Fibroblast of lung (primary cell): ENCODE results near the gene ABR. TPM values are rescaled to one million over a fixed set of nuclear protein-coding genes. Genes with fewer than 3 reads are reported as not detected.

Experiments used
- DNase-seq, 2 donors: peaks; one replicate each; pipeline versions ENCODE4 v3.0.0 to v3.0.0-alpha.2; 2010; ENCODE audit warnings: low read depth in 2 of 2
- H2AFZ ChIP-seq: 2 replicates; pipeline ENCODE4 v1.5.1; 2012; ENCODE audit warnings: low read length, control low read depth, inconsistent platforms
- H3K27ac ChIP-seq: 2 replicates; pipeline ENCODE4 v1.5.1; 2011; ENCODE audit warnings: low read length, control low read depth; ENCODE audit not compliant: insufficient read depth
- H3K27me3 ChIP-seq: 2 replicates; pipeline ENCODE4 v1.5.1; 2011; ENCODE audit warnings: mild to moderate bottlenecking, low read length; ENCODE audit not compliant: control insufficient read depth, insufficient read depth
- H3K36me3 ChIP-seq: 2 replicates; pipeline ENCODE4 v1.5.1; 2011; ENCODE audit warnings: low read length; ENCODE audit not compliant: control insufficient read depth, insufficient read depth
- H3K4me1 ChIP-seq: 2 replicates; pipeline ENCODE4 v1.5.1; 2011; ENCODE audit warnings: low read length; ENCODE audit not compliant: control insufficient read depth, insufficient read depth; ENCODE audit errors: extremely low read depth
- H3K4me2 ChIP-seq: 2 replicates; pipeline ENCODE4 v1.5.1; 2011; ENCODE audit warnings: low read length, control low read depth; ENCODE audit not compliant: insufficient read depth; ENCODE audit errors: extremely low read depth
- H3K4me3 ChIP-seq, 4 experiments: fragments of 200-600 bp in 1 of 4; sonication (generic) in 1 of 4; replicated peaks in 1 of 4; 2 replicates each; pipeline ENCODE4 v1.5.1; 2011 to 2016; ENCODE audit warnings: low read length in 4 of 4, low read depth in 3 of 4, mild to moderate bottlenecking in 3 of 4, control low read depth in 2 of 4, inconsistent platforms in 1 of 4, mixed read lengths in 1 of 4; ENCODE audit not compliant: insufficient read depth in 1 of 4; ENCODE audit errors: control extremely low read depth in 1 of 4
- H3K79me2 ChIP-seq: 2 replicates; pipeline ENCODE4 v1.5.1; 2012; ENCODE audit warnings: mild to moderate bottlenecking, low read length, inconsistent platforms; ENCODE audit not compliant: control insufficient read depth, insufficient read depth
- H3K9ac ChIP-seq: 2 replicates; pipeline ENCODE4 v1.5.1; 2011; ENCODE audit warnings: mild to moderate bottlenecking, low read length, control low read depth; ENCODE audit not compliant: insufficient read depth
- H3K9me3 ChIP-seq: 2 replicates; pipeline ENCODE4 v1.5.1; 2012; ENCODE audit warnings: low read depth, low read length; ENCODE audit not compliant: control insufficient read depth, insufficient read depth
- H4K20me1 ChIP-seq: 2 replicates; pipeline ENCODE4 v1.5.1; 2011; ENCODE audit warnings: low read length; ENCODE audit not compliant: control insufficient read depth, insufficient read depth; ENCODE audit errors: extremely low read depth
- CTCF ChIP-seq, 2 donors: IDR thresholded peaks in 1 of 2; conservative IDR thresholded peaks in 1 of 2; 1 replicate in 1 of 2; 2 replicates in 1 of 2; pipeline ENCODE4 v1.5.1; 2011 to 2012; ENCODE audit warnings: low read length in 2 of 2, control low read depth in 1 of 2, inconsistent platforms in 1 of 2, low read depth in 1 of 2, mild to moderate bottlenecking in 1 of 2
- EZH2 ChIP-seq: IDR thresholded peaks from 2 replicates; pipeline ENCODE4 v1.5.1; 2012; ENCODE audit warnings: low read length, control low read depth, mild to moderate bottlenecking; ENCODE audit errors: missing control alignments
- polyA plus RNA-seq, 2 donors: library from polyadenylated mRNA; depleted of rRNA in 1 of 2; stranded (reverse) in 1 of 2; unstranded in 1 of 2; fragments of >200 nt; gene quantifications; 2 replicates each; pipeline ENCODE4 v1.2.1, GENCODE V29; 2011 to 2012; ENCODE audit warnings: missing spikeins in 1 of 2
- total RNA-seq: library from RNA; depleted of rRNA; stranded (reverse); fragments of >200 nt; gene quantifications from 2 replicates; pipeline ENCODE4 v1.2.1, GENCODE V29; 2014

Gene ABR
- total and polyA plus RNA-seq, 2 donors (not counting 1 experiment from before 2014, with no cell fraction given), result 43.7 to 84.7 TPM

GRCh38 chr17:1090465-1091189 is 89.2 kb downstream of the ABR start:
- Histone ChIP-seq H3K9me3 (no peaks in the 10 kb centered on the region), H2AFZ (no peak overlapping the region)

GRCh38 chr17:1089915-1090314 is 89.9 kb downstream of the ABR start:
- DNase-seq, result peak in 1 of 2 donors; percentile 40

More at GRCh38 chr17:1090465-1091189, 89.2 kb downstream of the ABR start:
- H3K79me2 ChIP-seq, result no peaks in the 10 kb centered on the region
- no peaks in the 10 kb centered on the region for H4K20me1 ChIP-seq
- H3K4me1 ChIP-seq, result no peaks in the 10 kb centered on the region
- no peak overlapping the region for H3K9ac ChIP-seq
- no peak overlapping the region for H3K4me2 ChIP-seq
- H3K4me3 ChIP-seq, result no peak overlapping the region
- no peak overlapping the region for H3K27ac ChIP-seq
- DNase-seq, result no peak
- H3K27me3 ChIP-seq, result no peaks in the 10 kb centered on the region
- no peak for TF ChIP-seq CTCF (conservative IDR thresholded peaks at IDR 0.05 in 1 of 2, IDR thresholded peaks at IDR 0.05 in 1 of 2; ENCODE audit: low read depth in 1 of 2, low read length in 2 of 2)
- TF ChIP-seq EZH2, result no peak
- H3K36me3 ChIP-seq, result peaks cover 5% of the 10 kb centered on the region

More at GRCh38 chr17:1089915-1090314, 89.9 kb downstream of the ABR start:
- H3K27me3 ChIP-seq, result no peaks in the 10 kb centered on the region
- no peak overlapping the region for H3K27ac ChIP-seq
- H3K79me2 ChIP-seq, result no peaks in the 10 kb centered on the region
- TF ChIP-seq EZH2 (no peak), CTCF (conservative IDR thresholded peaks at IDR 0.05 in 1 of 2, IDR thresholded peaks at IDR 0.05 in 1 of 2; ENCODE audit: low read depth in 1 of 2, low read length in 2 of 2) (no peak)
- no peak overlapping the region for H2AFZ ChIP-seq
- no peak overlapping the region for H3K9ac ChIP-seq
- H4K20me1 ChIP-seq, result no peaks in the 10 kb centered on the region
- H3K4me2 ChIP-seq, result no peak overlapping the region
- no peak overlapping the region for H3K4me3 ChIP-seq
- H3K4me1 ChIP-seq, result no peaks in the 10 kb centered on the region
- peaks cover 5% of the 10 kb centered on the region for H3K36me3 ChIP-seq
- H3K9me3 ChIP-seq, result no peaks in the 10 kb centered on the region
